ENCODE data around the gene NGEF. TPM values are rescaled to one million over a fixed set of nuclear protein-coding genes. Genes with fewer than 3 reads are reported as not detected.

The NGEF gene
- total and polyA plus RNA-seq, 8 donors, result 2.6 to 30.9 (median 5.9) TPM

DNA sequence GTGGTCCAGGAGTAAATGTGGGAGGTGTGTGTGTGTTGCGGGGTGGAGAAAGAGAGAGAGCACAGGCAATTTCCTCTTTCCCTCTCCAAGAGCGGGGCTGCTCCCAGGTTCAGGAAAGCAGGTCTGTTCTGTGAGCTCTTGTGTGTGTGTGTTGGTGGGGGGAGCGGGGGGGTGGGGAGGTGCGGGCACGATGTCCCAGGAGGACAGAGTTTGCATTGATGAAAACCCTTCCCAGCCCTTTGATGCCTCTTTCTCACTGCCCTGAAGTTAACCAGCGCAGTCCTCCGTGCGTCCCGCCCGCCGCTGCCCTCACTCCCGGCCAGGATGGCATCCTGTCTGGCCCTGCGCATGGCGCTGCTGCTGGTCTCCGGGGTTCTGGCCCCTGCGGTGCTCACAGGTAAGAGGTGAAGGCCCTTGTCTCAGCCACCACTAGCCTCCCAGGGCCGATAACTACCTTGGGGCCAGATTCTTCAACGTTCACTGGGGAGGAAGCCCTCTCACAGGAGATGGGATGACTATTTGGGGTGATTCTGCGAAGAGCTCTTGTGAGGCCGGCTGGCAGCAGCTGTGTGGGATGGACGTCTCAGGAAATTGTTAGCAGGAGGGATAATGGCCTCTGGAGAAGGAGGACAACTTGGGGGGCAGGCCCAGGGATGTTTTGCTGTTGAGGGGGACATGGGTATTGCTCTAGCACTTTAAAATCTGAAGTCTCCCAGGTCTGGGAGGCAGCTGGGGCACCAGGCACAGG is 142.9 kb downstream of the NGEF start, which contains the start of gene SNORC:
SNORC (plus strand) TSS at position 247 of the 748 bp plus-strand sequence; CDS start at position 325, 78 bp downstream.
- no peak within 1 kb of the TSS for H3K4me3 ChIP-seq
- H3K27ac ChIP-seq, result no peak within 1 kb of the TSS
- H3K27me3 ChIP-seq, result peaks cover 0 to 8% (median 0%) of the 10 kb centered on the region in 3 donors
- no peaks in the 10 kb centered on the region for H3K36me3 ChIP-seq
- TF ChIP-seq EP300 (IDR thresholded peaks at IDR 0.05) (no peak), POLR2AphosphoS5 (IDR thresholded peaks at IDR 0.05) (no peak), CTCF (IDR thresholded peaks at IDR 0.05) (no peak)
- peak in 1 of 2 donors; percentile 17 for DNase-seq
- H3K4me1 ChIP-seq, result peaks cover 0 to 17% (median 4%) of the 10 kb centered on the region in 4 donors
- intact Hi-C loops (cut with DNase I; ENCODE audit: low total_unique reads), result no loop called here
- no peaks in the 10 kb centered on the region for H3K9me3 ChIP-seq
- 82 to 90% (median 89%) methylated on average over 19 to 21 of the region's 21 CpGs for WGBS, 5 donors

GRCh38 chr2:232869138-232870017 is 143.7 kb downstream of the NGEF start:
- DNase-seq, result peak in 1 of 2 donors; percentile 20
- WGBS, 5 donors, result 73 to 80% (median 77%) methylated on average over 15 of the region's 15 CpGs
- Histone ChIP-seq H3K27me3 (peaks cover 0 to under 1% (median 0%) of the 10 kb centered on the region in 3 donors), H3K4me3 (no peak overlapping the region), H3K27ac (no peak overlapping the region), H3K9me3 (no peaks in the 10 kb centered on the region), H3K36me3 (peaks cover 0 to 5% (median 0%) of the 10 kb centered on the region in 4 donors), H3K4me1 (peaks cover 0 to 11% (median 3%) of the 10 kb centered on the region in 4 donors)
- no peak for TF ChIP-seq CTCF (IDR thresholded peaks at IDR 0.05)
- intact Hi-C loops (cut with DNase I; ENCODE audit: low total_unique reads), result no loop called here

DNA sequence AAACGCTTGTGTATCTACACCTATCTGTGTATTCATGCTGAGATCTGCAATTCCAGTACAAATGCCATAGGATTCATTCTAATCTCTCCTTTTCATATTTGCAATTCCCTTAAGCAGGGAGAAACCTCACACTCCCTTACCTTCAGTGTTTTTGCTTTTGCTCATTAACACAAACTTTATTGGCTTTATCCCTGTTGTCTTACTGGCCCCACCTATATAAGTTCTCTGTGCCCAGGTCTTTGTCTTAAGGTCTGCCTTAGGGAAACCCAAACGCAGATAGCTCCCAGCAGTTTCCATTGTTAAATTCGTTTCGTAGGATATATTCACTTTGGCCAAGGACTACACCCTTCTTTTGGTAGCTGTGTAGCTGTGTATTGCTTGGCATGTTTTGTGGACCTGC is 147.0 kb downstream of the NGEF start:
- no peak for TF ChIP-seq EP300 (IDR thresholded peaks at IDR 0.05)
- no peak for TF ChIP-seq POLR2A (IDR thresholded peaks at IDR 0.05)
- TF ChIP-seq CTCF (IDR thresholded peaks at IDR 0.05), result no peak
- TF ChIP-seq POLR2AphosphoS5 (IDR thresholded peaks at IDR 0.05), result no peak
- intact Hi-C loops (cut with DNase I; ENCODE audit: low total_unique reads), result no loop called here
- 75 to 84% (median 79%) methylated on average over 4 of the region's 4 CpGs for WGBS, 5 donors
- DNase-seq, result no peak
- Histone ChIP-seq H3K27me3 (no peaks in the 10 kb centered on the region), H3K9me3 (no peaks in the 10 kb centered on the region), H3K4me3 (no peak overlapping the region), H3K4me1 (no peaks in the 10 kb centered on the region), H3K36me3 (peaks cover 0 to 16% (median 11%) of the 10 kb centered on the region in 4 donors), H3K27ac (no peak overlapping the region)

- Histone ChIP-seq H3K27me3 (no peaks in the 10 kb centered on the region), H3K4me3 (no peak overlapping the region), H3K27ac (no peak overlapping the region), H3K4me1 (no peaks in the 10 kb centered on the region), H3K9me3 (no peaks in the 10 kb centered on the region), H3K36me3 (peaks cover 0 to 22% (median 19%) of the 10 kb centered on the region in 4 donors)
- DNase-seq, result no peak
- TF ChIP-seq POLR2A (IDR thresholded peaks at IDR 0.05), result no peak
- TF ChIP-seq CTCF (IDR thresholded peaks at IDR 0.05), result no peak
- no peak for TF ChIP-seq POLR2AphosphoS5 (IDR thresholded peaks at IDR 0.05)
- no peak for TF ChIP-seq EP300 (IDR thresholded peaks at IDR 0.05)
- WGBS, 5 donors, result 94 to 100% (median 96%) methylated on average over 1 of the region's 1 CpG
- intact Hi-C loops (cut with DNase I; ENCODE audit: low total_unique reads), result no loop called here
Observed at GRCh38 chr2:232865165-232865564, 147.9 kb downstream of the NGEF start.
